Stomach (tissue), 4 donors: ENCODE data around the gene TBCC.

ENCODE experiments used
- CTCF ChIP-seq, 7 experiments: fragments of 450-650 bp in 4 of 7; fragments of 200-600 bp in 3 of 7; sonication (generic) in 3 of 7; IDR thresholded peaks; one replicate each; pipeline ENCODE4 v1.5.1; 2016 to 2019; ENCODE audit warnings: antibody characterized with exemption in 7 of 7, control low read depth in 2 of 7, mild to moderate bottlenecking in 1 of 7
- POLR2AphosphoS5 ChIP-seq, 3 donors: sonication (generic); formaldehyde crosslinking; IDR thresholded peaks; one replicate each; pipeline ENCODE4 v1.6.1; 2016; ENCODE audit warnings: antibody characterized with exemption in 3 of 3

- TF ChIP-seq CTCF (IDR thresholded peaks at IDR 0.05) (no peak), POLR2AphosphoS5 (IDR thresholded peaks at IDR 0.05) (no peak)
Measured at GRCh38 chr6:42707595-42707994, 38.3 kb downstream of the TBCC start.
